Stimulated activated naive CD4-positive, alpha-beta T cell treated with Interleukin-2 at 50 U/mL for 16 hours (primary cell): ENCODE data around the gene LDLRAD1.
"Not testable (repeated sequence)": the region's sequence is repeated elsewhere in the genome, so short reads cannot be mapped to it uniquely, and the experiment has no call there.

ENCODE experiments used
- DNase-seq: peaks from one replicate; lab custom pipeline; 2025; lab: John Stamatoyannopoulos, UW

The LDLRAD1 gene

GRCh38 chr1:53992085-53992874 is 25.7 kb downstream of the LDLRAD1 start:
- no peak for DNase-seq

- no peak for DNase-seq
Measured at GRCh38 chr1:53987880-53988279, 30.1 kb downstream of the LDLRAD1 start.

GRCh38 chr1:53986458-53986857 is 31.5 kb downstream of the LDLRAD1 start:
- no peak for DNase-seq

GRCh38 chr1:53984726-53985125 is 33.3 kb downstream of the LDLRAD1 start:
- DNase-seq: no peak

- DNase-seq: no peak
Measured at GRCh38 chr1:53982763-53983104, 35.3 kb downstream of the LDLRAD1 start.

- DNase-seq: no peak
Measured at GRCh38 chr1:53982034-53982762, 35.8 kb downstream of the LDLRAD1 start.

GRCh38 chr1:53981220-53981619 is 36.8 kb downstream of the LDLRAD1 start:
- DNase-seq: no peak

GRCh38 chr1:53979712-53980450 is 38.1 kb downstream of the LDLRAD1 start:
- no peak for DNase-seq

GRCh38 chr1:53975861-53976260 is 42.1 kb downstream of the LDLRAD1 start:
- DNase-seq: no peak

- no peak for DNase-seq
Measured at GRCh38 chr1:53971718-53972117, 46.3 kb downstream of the LDLRAD1 start.

GRCh38 chr1:53969323-53969722 is 48.7 kb downstream of the LDLRAD1 start:
- not testable (repeated sequence) for DNase-seq

GRCh38 chr1:53968125-53968513 is 49.9 kb downstream of the LDLRAD1 start:
- no peak for DNase-seq

- no peak for DNase-seq
Measured at GRCh38 chr1:53967409-53968124, 50.4 kb downstream of the LDLRAD1 start.

- DNase-seq: no peak
Measured at GRCh38 chr1:53966794-53967193, 51.2 kb downstream of the LDLRAD1 start.

GRCh38 chr1:53964109-53964508 is 53.9 kb downstream of the LDLRAD1 start:
- no peak for DNase-seq

GRCh38 chr1:53963460-53963859 is 54.5 kb downstream of the LDLRAD1 start:
- no peak for DNase-seq

- DNase-seq: no peak
Measured at GRCh38 chr1:53962395-53962794, 55.6 kb downstream of the LDLRAD1 start.

- no peak for DNase-seq
Measured at GRCh38 chr1:53959664-53960250, 58.2 kb downstream of the LDLRAD1 start.
